Lung (tissue), 12 donors: ENCODE results near the gene AOX1. TPM values are rescaled to one million over a fixed set of nuclear protein-coding genes. Genes with fewer than 3 reads are reported as not detected.

Experiments used
- ATAC-seq: fragments of 200-7000 bp; cut with Tn5 transposase; one replicate; pipeline ENCODE4 v1.9.1; 2020; ENCODE audit warnings: moderate number of reproducible peaks; ENCODE audit not compliant: insufficient read depth, low FRiP score
- DNase-seq, 3 donors: peaks; one replicate each; pipeline ENCODE4 v3.0.0-alpha.2; 2013 to 2017
- H3K27ac ChIP-seq, 2 donors: one replicate each; pipeline ENCODE4 v1.5.1; 2013; ENCODE audit warnings: mild to moderate bottlenecking in 2 of 2, moderate library complexity in 2 of 2, control low read depth in 1 of 2, inconsistent platforms in 1 of 2, low read depth in 1 of 2, low read length in 1 of 2
- H3K27me3 ChIP-seq, 3 donors: one replicate each; pipeline ENCODE4 v1.5.1; 2013; ENCODE audit warnings: low read length in 2 of 3; ENCODE audit not compliant: control insufficient read depth in 3 of 3, insufficient read depth in 3 of 3
- H3K36me3 ChIP-seq, 4 donors: one replicate each; pipeline ENCODE4 v1.5.1; 2013; ENCODE audit warnings: low read length in 4 of 4, mild to moderate bottlenecking in 1 of 4, moderate library complexity in 1 of 4; ENCODE audit not compliant: control insufficient read depth in 4 of 4, insufficient read depth in 4 of 4
- H3K4me1 ChIP-seq, 5 donors: one replicate each; pipeline ENCODE4 v1.5.1; 2013; ENCODE audit warnings: low read length in 5 of 5, mild to moderate bottlenecking in 2 of 5, moderate library complexity in 1 of 5; ENCODE audit not compliant: control insufficient read depth in 5 of 5, insufficient read depth in 5 of 5
- H3K4me3 ChIP-seq: one replicate; pipeline ENCODE4 v1.5.1; 2013; ENCODE audit warnings: mild to moderate bottlenecking, control low read depth, moderate library complexity
- H3K9ac ChIP-seq, 2 donors: one replicate each; pipeline ENCODE4 v1.5.1; 2013; ENCODE audit warnings: low read length in 2 of 2, control low read depth in 1 of 2; ENCODE audit not compliant: insufficient read depth in 1 of 2
- H3K9me3 ChIP-seq, 4 donors: one replicate each; pipeline ENCODE4 v1.5.1; 2013; ENCODE audit warnings: low read length in 3 of 4, mild to moderate bottlenecking in 1 of 4, moderate library complexity in 1 of 4; ENCODE audit not compliant: control insufficient read depth in 4 of 4, insufficient read depth in 3 of 4
- CTCF ChIP-seq: IDR thresholded peaks from 2 replicates; pipeline ENCODE4 v1.5.1; 2012; ENCODE audit warnings: mild to moderate bottlenecking; ENCODE audit errors: control extremely low read depth, extremely low read depth
- WGBS, 2 donors: extraction: QIAGEN DNeasy Blood & Tissue Kit; methylation state at CpG; one replicate each; pipeline ENCODE4 v1.1.7; 2013; 5-methylcytosine and 5-hydroxymethylcytosine counted together
- polyA plus RNA-seq, 2 donors: library from polyadenylated mRNA; stranded (reverse); fragments of 200-250 nt; gene quantifications; one replicate each; pipeline ENCODE4 v1.2.1, GENCODE V29; 2013
- total RNA-seq, 2 donors: library from RNA; depleted of rRNA in 1 of 2; stranded (reverse); fragments of >200 nt in 1 of 2; gene quantifications; one replicate each; pipeline ENCODE4 v1.2.1, GENCODE V29; 2014 to 2021
- donor health status: control.
- donor health status: control.
- donor health status: Bipolar disorder and iron deficiency.
- donor health status: healthy.
- donor health status: DM: yes; HTN: yes; CAD: no.

The AOX1 gene
- total and polyA plus RNA-seq, 4 donors: 8.0 to 48.5 (median 10.6) TPM

GRCh38 chr2:200584639-200585038 is 1.2 kb upstream of the AOX1 start:
- ATAC-seq: no peak
- H3K9ac ChIP-seq: no peak overlapping the region
- peaks cover 0 to 8% (median 4%) of the 10 kb centered on the region in 5 donors for H3K4me1 ChIP-seq
- TF ChIP-seq CTCF: no peak
- H3K36me3 ChIP-seq: no peaks in the 10 kb centered on the region
- H3K27ac ChIP-seq: no peak overlapping the region
- 88 to 95% methylated on average over 3 of the region's 3 CpGs for WGBS, 2 donors
- no peak for DNase-seq
- H3K9me3 ChIP-seq: no peaks in the 10 kb centered on the region
- no peaks in the 10 kb centered on the region for H3K27me3 ChIP-seq
- no peak overlapping the region for H3K4me3 ChIP-seq

- WGBS, 2 donors: 13 to 19% methylated on average over 2 of the region's 2 CpGs
- Histone ChIP-seq H3K27ac (no peak overlapping the region), H3K9ac (peak overlapping the region in 1 of 2 donors; percentile 72)
These were observed 479 bp upstream of the AOX1 start for GRCh38 chr2:200585340-200585729.

GRCh38 chr2:200586644-200586975 is 796 bp downstream of the AOX1 start:
- ATAC-seq: no peak
- TF ChIP-seq CTCF: no peak
- no peak overlapping the region for H3K4me3 ChIP-seq
- H3K27me3 ChIP-seq: no peaks in the 10 kb centered on the region
- 68% methylated on average over 9 of the region's 9 CpGs for WGBS, 2 donors
- H3K27ac ChIP-seq: no peak overlapping the region
- no peak for DNase-seq
- no peaks in the 10 kb centered on the region for H3K9me3 ChIP-seq
- peak overlapping the region in 1 of 2 donors; percentile 45 for H3K9ac ChIP-seq
- peaks cover 0 to 8% (median 7%) of the 10 kb centered on the region in 5 donors for H3K4me1 ChIP-seq
- H3K36me3 ChIP-seq: no peaks in the 10 kb centered on the region

More at GRCh38 chr2:200585340-200585729, 479 bp upstream of the AOX1 start:
- ATAC-seq (no peak), DNase-seq (no peak)
- H3K27me3 ChIP-seq: no peaks in the 10 kb centered on the region
- no peak for TF ChIP-seq CTCF
- H3K36me3 ChIP-seq: no peaks in the 10 kb centered on the region
- H3K4me3 ChIP-seq: peak overlapping the region; percentile 43
- no peaks in the 10 kb centered on the region for H3K9me3 ChIP-seq
- peaks cover 0 to 8% (median 4%) of the 10 kb centered on the region in 5 donors for H3K4me1 ChIP-seq

- H3K9me3 ChIP-seq: no peaks in the 10 kb centered on the region
- no peaks in the 10 kb centered on the region for H3K27me3 ChIP-seq
- WGBS, 2 donors: 94 to 95% methylated on average over 9 of the region's 9 CpGs
- H3K36me3 ChIP-seq: no peaks in the 10 kb centered on the region
- DNase-seq (no peak), ATAC-seq (no peak)
- H3K4me3 ChIP-seq: no peak overlapping the region
- no peak overlapping the region for H3K9ac ChIP-seq
- H3K4me1 ChIP-seq: peaks cover 0 to 11% (median 7%) of the 10 kb centered on the region in 5 donors
- TF ChIP-seq CTCF: no peak
- no peak overlapping the region for H3K27ac ChIP-seq
These were observed 1.3 kb downstream of the AOX1 start for GRCh38 chr2:200587007-200587616.
